ENCODE measurements around the gene ZNF57. TPM values are rescaled to one million over a fixed set of nuclear protein-coding genes. Genes with fewer than 3 reads are reported as not detected.
"Not testable (repeated sequence)": the region's sequence is repeated elsewhere in the genome, so short reads cannot be mapped to it uniquely, and the experiment has no call there.

The ZNF57 gene
- total and polyA plus RNA-seq, 3 donors from 2014 or later, result 21.9 to 27.0 (median 26.4) TPM

- intact Hi-C loops (cut with DNase I; ENCODE audit: low total_unique reads), result loop anchor here (10.0 kb wide), 1 partner anchor 244 kb away; no protein-coding TSS in a partner anchor
- DNase-seq, result peak; percentile 82
- H3K27ac ChIP-seq, result no peak overlapping the region
- no peak for TF ChIP-seq POLR2A (IDR thresholded peaks at IDR 0.05)
- TF ChIP-seq, protein P1, sequence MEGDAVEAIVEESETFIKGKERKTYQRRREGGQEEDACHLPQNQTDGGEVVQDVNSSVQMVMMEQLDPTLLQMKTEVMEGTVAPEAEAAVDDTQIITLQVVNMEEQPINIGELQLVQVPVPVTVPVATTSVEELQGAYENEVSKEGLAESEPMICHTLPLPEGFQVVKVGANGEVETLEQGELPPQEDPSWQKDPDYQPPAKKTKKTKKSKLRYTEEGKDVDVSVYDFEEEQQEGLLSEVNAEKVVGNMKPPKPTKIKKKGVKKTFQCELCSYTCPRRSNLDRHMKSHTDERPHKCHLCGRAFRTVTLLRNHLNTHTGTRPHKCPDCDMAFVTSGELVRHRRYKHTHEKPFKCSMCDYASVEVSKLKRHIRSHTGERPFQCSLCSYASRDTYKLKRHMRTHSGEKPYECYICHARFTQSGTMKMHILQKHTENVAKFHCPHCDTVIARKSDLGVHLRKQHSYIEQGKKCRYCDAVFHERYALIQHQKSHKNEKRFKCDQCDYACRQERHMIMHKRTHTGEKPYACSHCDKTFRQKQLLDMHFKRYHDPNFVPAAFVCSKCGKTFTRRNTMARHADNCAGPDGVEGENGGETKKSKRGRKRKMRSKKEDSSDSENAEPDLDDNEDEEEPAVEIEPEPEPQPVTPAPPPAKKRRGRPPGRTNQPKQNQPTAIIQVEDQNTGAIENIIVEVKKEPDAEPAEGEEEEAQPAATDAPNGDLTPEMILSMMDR (IDR thresholded peaks at IDR 0.05), result no peak
- WGBS, 2 donors, result 60 to 67% methylated on average over 19 to 36 of the region's 37 CpGs
- no peaks in the 10 kb centered on the region for H3K27me3 ChIP-seq
- peak overlapping the region; percentile 49 to 62 for H3K4me3 ChIP-seq
- H3K9me3 ChIP-seq, result no peaks in the 10 kb centered on the region
- peaks cover 9% of the 10 kb centered on the region for H3K4me1 ChIP-seq
- no peaks in the 10 kb centered on the region for H3K36me3 ChIP-seq (ENCODE audit: low read depth, missing control alignments)
Measured at GRCh38 chr19:2888731-2889224, 11.9 kb upstream of the ZNF57 start.

- peaks cover 12% of the 10 kb centered on the region for H3K4me1 ChIP-seq
- H3K4me3 ChIP-seq; H3K27me3 ChIP-seq; intact Hi-C loops (cut with DNase I; ENCODE audit: low total_unique reads); H3K27ac ChIP-seq; H3K36me3 ChIP-seq (ENCODE audit: low read depth, missing control alignments); H3K9me3 ChIP-seq; DNase-seq: not testable (repeated sequence)
- WGBS, 2 donors, result 65 to 78% methylated on average over 7 to 8 of the region's 8 CpGs
Measured at GRCh38 chr19:2890531-2890930, 10.2 kb upstream of the ZNF57 start.

- no peaks in the 10 kb centered on the region for H3K9me3 ChIP-seq
- H3K27me3 ChIP-seq, result no peaks in the 10 kb centered on the region
- intact Hi-C loops (cut with DNase I; ENCODE audit: low total_unique reads), result no loop called here
- TF ChIP-seq, protein P1 (IDR thresholded peaks at IDR 0.05), result no peak
- no peak for TF ChIP-seq POLR2A (IDR thresholded peaks at IDR 0.05)
- no peaks in the 10 kb centered on the region for H3K36me3 ChIP-seq (ENCODE audit: low read depth, missing control alignments)
- 72 to 81% methylated on average over 8 of the region's 8 CpGs for WGBS, 2 donors
- no peak for DNase-seq
- H3K4me3 ChIP-seq, result no peak overlapping the region
- H3K4me1 ChIP-seq, result peaks cover 9% of the 10 kb centered on the region
- no peak overlapping the region for H3K27ac ChIP-seq
Measured at GRCh38 chr19:2896694-2897093, 4.0 kb upstream of the ZNF57 start.

GRCh38 chr19:2902590-2903218, 2.0 kb downstream of the ZNF57 start:
- Histone ChIP-seq H3K36me3 (ENCODE audit: low read depth, missing control alignments) (no peaks in the 10 kb centered on the region), H3K4me3 (no peak overlapping the region), H3K9me3 (no peaks in the 10 kb centered on the region), H3K27ac (peak overlapping the region in 1 of 2 donors; percentile 36), H3K27me3 (no peaks in the 10 kb centered on the region), H3K4me1 (peaks cover 8% of the 10 kb centered on the region)
- DNase-seq, result no peak
- WGBS, 2 donors, result 69 to 81% methylated on average over 7 to 12 of the region's 13 CpGs
- intact Hi-C loops (cut with DNase I; ENCODE audit: low total_unique reads), result no loop called here
- no peak for TF ChIP-seq POLR2A (IDR thresholded peaks at IDR 0.05)

GRCh38 chr19:2903326-2903725, 2.6 kb downstream of the ZNF57 start:
- H3K36me3 ChIP-seq (ENCODE audit: low read depth, missing control alignments); H3K9me3 ChIP-seq; DNase-seq; intact Hi-C loops (cut with DNase I; ENCODE audit: low total_unique reads); H3K27ac ChIP-seq; H3K4me1 ChIP-seq; H3K4me3 ChIP-seq; H3K27me3 ChIP-seq: not testable (repeated sequence)
- WGBS, 2 donors, result 74 to 82% methylated on average over 13 of the region's 13 CpGs

DNA sequence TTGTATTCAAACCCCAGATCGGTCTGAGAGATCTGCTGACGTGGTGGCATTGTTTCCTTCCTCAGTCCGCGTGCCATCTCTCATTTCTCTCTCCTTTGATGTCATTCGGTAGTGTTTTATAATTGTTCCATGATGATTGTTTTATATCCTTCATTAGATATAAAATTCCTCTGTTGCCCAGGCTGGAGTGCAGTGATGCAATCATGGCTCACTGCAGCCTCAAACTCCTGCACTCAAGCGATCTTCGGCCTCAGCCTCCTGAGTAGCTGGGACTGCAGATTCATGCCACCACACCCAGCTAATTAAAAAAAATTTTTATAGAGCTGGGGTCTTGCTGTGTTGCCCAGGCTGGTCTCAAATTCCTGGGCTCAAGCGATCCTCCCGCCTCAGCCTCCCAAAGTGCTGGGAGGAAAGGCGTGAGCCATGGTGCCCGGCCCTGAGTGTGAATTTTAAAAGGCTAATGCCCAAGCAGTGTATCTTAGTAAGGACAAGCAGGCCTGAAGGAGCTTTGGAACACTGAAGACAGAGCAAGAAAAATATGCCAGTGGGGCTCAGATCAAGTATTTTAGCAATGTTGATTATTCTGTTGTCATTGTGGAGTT, 5.3 kb downstream of the ZNF57 start:
- H3K4me1 ChIP-seq, result peaks cover 12% of the 10 kb centered on the region
- intact Hi-C loops (cut with DNase I; ENCODE audit: low total_unique reads), result no loop called here
- DNase-seq, result no peak
- H3K4me3 ChIP-seq, result no peak overlapping the region
- H3K9me3 ChIP-seq, result no peaks in the 10 kb centered on the region
- WGBS, 2 donors, result 89 to 92% methylated on average over 11 of the region's 11 CpGs
- no peak overlapping the region for H3K27ac ChIP-seq
- TF ChIP-seq, protein P1 (IDR thresholded peaks at IDR 0.05), result no peak
- H3K27me3 ChIP-seq, result no peaks in the 10 kb centered on the region
- no peaks in the 10 kb centered on the region for H3K36me3 ChIP-seq (ENCODE audit: low read depth, missing control alignments)
